Astrocyte (in vitro differentiated cells and primary cell): ENCODE data around the gene MMP17. TPM values are rescaled to one million over a fixed set of nuclear protein-coding genes. Genes with fewer than 3 reads are reported as not detected.

Experiments
- DNase-seq: peaks from one replicate; pipeline ENCODE4 v3.0.0-alpha.2; 2010; ENCODE audit warnings: low read depth
- FAIRE-seq: peaks from 2 replicates; lab custom pipeline; 2011; peaks lifted over from hg19 to GRCh38; lab: Jason Lieb, UNC
- H2AFZ ChIP-seq: 2 replicates; pipeline ENCODE4 v1.6.0; 2012; ENCODE audit warnings: low read depth, low read length, inconsistent platforms
- H3K27ac ChIP-seq: 2 replicates; pipeline ENCODE4 v1.5.1; 2011; ENCODE audit warnings: low read depth, low read length, inconsistent platforms
- H3K27me3 ChIP-seq: 2 replicates; pipeline ENCODE4 v1.6.0; 2011; ENCODE audit warnings: low read length, inconsistent platforms; ENCODE audit not compliant: insufficient read depth
- H3K36me3 ChIP-seq: 2 replicates; pipeline ENCODE4 v1.5.1; 2011; ENCODE audit warnings: low read length, inconsistent platforms; ENCODE audit not compliant: insufficient read depth
- H3K4me1 ChIP-seq: 2 replicates; pipeline ENCODE4 v1.5.1; 2011; ENCODE audit warnings: low read length, inconsistent platforms; ENCODE audit not compliant: insufficient read depth
- H3K4me2 ChIP-seq: 2 replicates; pipeline ENCODE4 v1.6.0; 2012; ENCODE audit warnings: low read length, inconsistent platforms
- H3K4me3 ChIP-seq: 2 replicates; pipeline ENCODE4 v1.5.1; 2011; ENCODE audit warnings: low read depth, mild to moderate bottlenecking, low read length, inconsistent platforms; ENCODE audit not compliant: insufficient read depth
- H3K79me2 ChIP-seq: 2 replicates; pipeline ENCODE4 v1.6.0; 2012; ENCODE audit warnings: mild to moderate bottlenecking, low read length, inconsistent platforms; ENCODE audit not compliant: insufficient read depth
- H3K9ac ChIP-seq: 2 replicates; pipeline ENCODE4 v1.6.0; 2012; ENCODE audit warnings: mild to moderate bottlenecking, low read length, inconsistent platforms
- H3K9me3 ChIP-seq: 2 replicates; pipeline ENCODE4 v1.5.1; 2012; ENCODE audit warnings: low read depth, mild to moderate bottlenecking, low read length, inconsistent platforms; ENCODE audit not compliant: insufficient read depth
- H4K20me1 ChIP-seq: 2 replicates; pipeline ENCODE4 v1.6.0; 2012; ENCODE audit warnings: low read length, inconsistent platforms; ENCODE audit not compliant: insufficient read depth
- H3K27ac Mint-ChIP-seq: one replicate; pipeline ENCODE4 v1.8.0; 2021; ENCODE audit warnings: mild to moderate bottlenecking, mixed read lengths; ENCODE audit not compliant: unreplicated experiment
- H3K27me3 Mint-ChIP-seq: one replicate; pipeline ENCODE4 v1.8.0; 2021; ENCODE audit warnings: low read depth, mixed read lengths; ENCODE audit not compliant: unreplicated experiment
- H3K36me3 Mint-ChIP-seq: one replicate; pipeline ENCODE4 v1.8.0; 2021; ENCODE audit warnings: low read depth, mixed read lengths; ENCODE audit not compliant: unreplicated experiment
- H3K4me1 Mint-ChIP-seq: one replicate; pipeline ENCODE4 v1.8.0; 2021; ENCODE audit warnings: low read depth, mixed read lengths; ENCODE audit not compliant: unreplicated experiment
- H3K4me3 Mint-ChIP-seq: one replicate; pipeline ENCODE4 v1.8.0; 2021; ENCODE audit warnings: mild to moderate bottlenecking, moderate library complexity, mixed read lengths; ENCODE audit not compliant: unreplicated experiment
- H3K9me3 Mint-ChIP-seq: one replicate; pipeline ENCODE4 v1.8.0; 2021; ENCODE audit warnings: mild to moderate bottlenecking, mixed read lengths; ENCODE audit not compliant: unreplicated experiment
- EZH2 ChIP-seq: IDR thresholded peaks from 2 replicates; pipeline ENCODE4 v1.6.1; 2012; ENCODE audit warnings: mild to moderate bottlenecking, low read length, inconsistent platforms; ENCODE audit not compliant: insufficient read depth
- total RNA-seq: library from RNA; stranded (reverse); gene quantifications from 2 replicates; pipeline ENCODE4 v1.2.1, GENCODE V29; 2021
- TF ChIP-seq, protein P1 (sequence below): IDR thresholded peaks from 2 replicates; pipeline ENCODE4 v1.5.1; 2011; ENCODE audit warnings: low read depth, mild to moderate bottlenecking, inconsistent platforms, low read length, moderate library complexity; ENCODE audit not compliant: insufficient read depth

MMP17 gene
- total RNA-seq, 1 donor from 2014 or later = 8.4 TPM

DNA sequence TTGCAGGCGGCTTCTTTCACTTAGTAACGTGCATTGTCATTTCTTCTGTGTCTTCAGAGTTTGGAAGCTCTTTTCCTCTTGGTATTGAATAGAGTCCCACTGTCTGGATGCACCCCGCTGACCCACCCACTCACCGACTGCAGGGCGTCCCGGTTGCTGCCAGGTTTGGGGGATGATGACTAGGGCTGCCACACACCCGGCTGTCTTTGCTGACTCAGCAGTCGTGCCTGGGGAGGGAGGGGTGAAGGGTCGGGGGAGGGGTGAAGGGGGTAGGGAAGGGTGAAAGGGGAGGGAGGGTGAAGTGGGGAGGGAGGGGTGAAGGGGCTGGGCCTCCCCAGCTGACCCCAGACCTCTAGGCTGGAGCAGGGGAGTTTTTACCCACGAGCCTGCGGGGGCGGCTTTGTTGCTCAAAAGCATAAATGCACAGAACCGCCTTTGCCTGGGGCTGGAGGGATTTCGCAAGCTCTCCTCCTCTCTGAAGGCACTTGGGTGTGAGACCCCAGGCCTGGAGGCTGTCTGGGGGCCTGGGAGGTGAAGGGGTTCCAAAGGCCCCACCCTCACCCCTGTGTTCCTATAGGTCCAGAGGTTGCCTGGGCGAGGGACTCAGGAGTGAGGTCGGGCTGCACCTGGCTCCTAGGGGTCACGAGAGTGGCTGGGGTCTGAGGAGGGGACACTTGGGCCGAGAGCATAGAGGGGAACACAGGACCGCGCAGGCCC is 35.0 kb downstream of the MMP17 start:
- no peak overlapping the region for H3K4me3 ChIP-seq
- H3K36me3 Mint-ChIP-seq = no peaks in the 10 kb centered on the region
- H3K4me2 ChIP-seq = peak overlapping the region; percentile 65
- H3K4me1 ChIP-seq = peaks cover 19% of the 10 kb centered on the region
- H3K4me3 Mint-ChIP-seq = no peak overlapping the region
- H3K9me3 Mint-ChIP-seq = no peaks in the 10 kb centered on the region
- H3K27me3 Mint-ChIP-seq = no peaks in the 10 kb centered on the region
- TF ChIP-seq EZH2 = no peak
- TF ChIP-seq, protein P1, sequence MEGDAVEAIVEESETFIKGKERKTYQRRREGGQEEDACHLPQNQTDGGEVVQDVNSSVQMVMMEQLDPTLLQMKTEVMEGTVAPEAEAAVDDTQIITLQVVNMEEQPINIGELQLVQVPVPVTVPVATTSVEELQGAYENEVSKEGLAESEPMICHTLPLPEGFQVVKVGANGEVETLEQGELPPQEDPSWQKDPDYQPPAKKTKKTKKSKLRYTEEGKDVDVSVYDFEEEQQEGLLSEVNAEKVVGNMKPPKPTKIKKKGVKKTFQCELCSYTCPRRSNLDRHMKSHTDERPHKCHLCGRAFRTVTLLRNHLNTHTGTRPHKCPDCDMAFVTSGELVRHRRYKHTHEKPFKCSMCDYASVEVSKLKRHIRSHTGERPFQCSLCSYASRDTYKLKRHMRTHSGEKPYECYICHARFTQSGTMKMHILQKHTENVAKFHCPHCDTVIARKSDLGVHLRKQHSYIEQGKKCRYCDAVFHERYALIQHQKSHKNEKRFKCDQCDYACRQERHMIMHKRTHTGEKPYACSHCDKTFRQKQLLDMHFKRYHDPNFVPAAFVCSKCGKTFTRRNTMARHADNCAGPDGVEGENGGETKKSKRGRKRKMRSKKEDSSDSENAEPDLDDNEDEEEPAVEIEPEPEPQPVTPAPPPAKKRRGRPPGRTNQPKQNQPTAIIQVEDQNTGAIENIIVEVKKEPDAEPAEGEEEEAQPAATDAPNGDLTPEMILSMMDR = no peak
- no peaks in the 10 kb centered on the region for H3K79me2 ChIP-seq
- H3K9me3 ChIP-seq = no peaks in the 10 kb centered on the region
- H3K27ac Mint-ChIP-seq = peak overlapping the region; percentile 48
- no peak overlapping the region for H3K27ac ChIP-seq
- FAIRE-seq (no peak), DNase-seq (peak; percentile 11)
- no peaks in the 10 kb centered on the region for H3K27me3 ChIP-seq
- H2AFZ ChIP-seq = peak overlapping the region; percentile 12
- H4K20me1 ChIP-seq = no peaks in the 10 kb centered on the region
- no peak overlapping the region for H3K9ac ChIP-seq
- H3K36me3 ChIP-seq = no peaks in the 10 kb centered on the region
- peaks cover 26% of the 10 kb centered on the region for H3K4me1 Mint-ChIP-seq

DNA sequence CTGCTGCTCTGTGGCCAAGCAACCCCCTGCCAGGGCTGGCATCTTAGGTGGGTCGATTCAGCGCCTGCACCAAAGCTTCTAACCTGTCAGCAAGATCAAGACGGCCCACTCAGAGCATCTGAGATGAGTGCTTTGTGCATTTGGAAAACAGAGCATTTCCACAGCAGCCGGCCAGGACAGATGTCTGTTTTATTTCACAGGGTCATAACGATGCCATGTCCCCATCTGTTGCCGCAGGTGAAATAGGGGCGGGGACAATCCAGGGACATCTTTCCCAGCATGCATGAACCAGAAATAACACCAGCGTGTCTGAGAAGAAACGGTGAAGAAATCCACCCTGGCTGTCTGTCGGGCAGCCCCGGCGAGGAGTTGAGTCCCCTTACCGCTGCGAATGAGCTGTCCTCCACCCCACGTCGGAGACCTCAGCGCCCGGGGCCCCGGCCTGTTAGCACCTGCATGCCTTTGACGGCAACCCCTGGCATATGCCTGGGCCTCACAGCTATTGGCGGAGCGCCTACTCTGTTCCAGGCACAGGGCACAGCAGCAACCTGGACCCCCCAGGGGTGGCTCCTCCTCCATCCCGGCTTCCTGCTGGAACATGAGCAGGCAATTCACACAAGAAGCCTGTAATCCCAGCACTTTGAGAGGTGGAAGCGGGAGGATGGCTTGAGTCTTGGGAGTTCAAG is 35.7 kb downstream of the MMP17 start:
- Mint-ChIP-seq H3K4me3 (no peak overlapping the region), H3K9me3 (no peaks in the 10 kb centered on the region), H3K27me3 (no peaks in the 10 kb centered on the region), H3K4me1 (peaks cover 26% of the 10 kb centered on the region), H3K27ac (no peak overlapping the region), H3K36me3 (no peaks in the 10 kb centered on the region)
- TF ChIP-seq, protein P1 = no peak
- TF ChIP-seq EZH2 = no peak
- FAIRE-seq (no peak), DNase-seq (no peak)
- Histone ChIP-seq H3K4me2 (no peak overlapping the region), H3K9me3 (no peaks in the 10 kb centered on the region), H2AFZ (no peak overlapping the region), H3K4me1 (peaks cover 19% of the 10 kb centered on the region), H3K27me3 (no peaks in the 10 kb centered on the region), H3K27ac (no peak overlapping the region), H3K36me3 (no peaks in the 10 kb centered on the region), H3K4me3 (no peak overlapping the region), H4K20me1 (no peaks in the 10 kb centered on the region), H3K9ac (no peak overlapping the region), H3K79me2 (no peaks in the 10 kb centered on the region)

DNA sequence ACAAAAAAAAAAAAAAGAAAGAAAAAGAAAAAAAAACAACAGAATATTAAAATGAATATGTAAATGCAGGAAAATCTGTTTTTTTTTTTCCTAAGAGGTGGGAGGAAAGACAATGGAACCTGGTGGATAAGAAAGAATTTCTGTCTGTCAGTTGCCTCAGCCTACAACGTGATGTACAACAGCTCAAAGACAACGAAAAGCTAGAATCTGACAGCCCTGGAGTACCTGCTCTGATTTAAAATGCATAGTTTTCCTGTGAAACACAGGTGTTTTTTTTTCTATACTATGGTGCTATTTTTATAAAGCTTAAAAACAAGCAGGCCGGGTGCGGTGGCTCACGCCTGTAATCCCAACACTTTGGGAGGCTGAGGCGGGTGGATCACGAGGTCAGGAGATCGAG is 36.3 kb downstream of the MMP17 start:
- TF ChIP-seq EZH2 = no peak
- TF ChIP-seq, protein P1 = no peak
- no peaks in the 10 kb centered on the region for H3K36me3 ChIP-seq
- Mint-ChIP-seq H3K4me3 (no peak overlapping the region), H3K27ac (no peak overlapping the region), H3K27me3 (no peaks in the 10 kb centered on the region), H3K4me1 (peaks cover 26% of the 10 kb centered on the region), H3K9me3 (no peaks in the 10 kb centered on the region), H3K36me3 (no peaks in the 10 kb centered on the region)
- no peak overlapping the region for H2AFZ ChIP-seq
- H4K20me1 ChIP-seq = no peaks in the 10 kb centered on the region
- H3K4me1 ChIP-seq = peaks cover 19% of the 10 kb centered on the region
- no peak overlapping the region for H3K27ac ChIP-seq
- H3K79me2 ChIP-seq = no peaks in the 10 kb centered on the region
- no peak overlapping the region for H3K9ac ChIP-seq
- no peak overlapping the region for H3K4me3 ChIP-seq
- DNase-seq (no peak), FAIRE-seq (no peak)
- no peak overlapping the region for H3K4me2 ChIP-seq
- no peaks in the 10 kb centered on the region for H3K27me3 ChIP-seq
- H3K9me3 ChIP-seq = no peaks in the 10 kb centered on the region
